Activated T-cell treated with anti-CD3 and anti-CD28 coated beads, Interleukin-2, amount 50 U/mL, for 4 hours (primary cell): ENCODE measurements around the gene CXXC5. TPM values are rescaled to one million over a fixed set of nuclear protein-coding genes. Genes with fewer than 3 reads are reported as not detected.
"Not testable (repeated sequence)": the region's sequence is repeated elsewhere in the genome, so short reads cannot be mapped to it uniquely, and the experiment has no call there.

ENCODE experiments used
- ATAC-seq, 2 donors: fragments of 200-7000 bp; cut with Tn5 transposase; one replicate each; pipeline ENCODE4 v1.10.0; 2021
- DNase-seq: peaks from one replicate; pipeline ENCODE4 v3.0.0-alpha.2; 2020
- H3K27me3 Mint-ChIP-seq: one replicate; pipeline ENCODE4 v1.8.0; 2021; ENCODE audit warnings: low read depth, mixed read lengths
- H3K36me3 Mint-ChIP-seq: one replicate; pipeline ENCODE4 v1.8.0; 2022; ENCODE audit warnings: mixed read lengths; ENCODE audit not compliant: insufficient read depth
- H3K4me1 Mint-ChIP-seq: one replicate; pipeline ENCODE4 v1.8.0; 2021; ENCODE audit warnings: low read depth, mixed read lengths
- H3K4me3 Mint-ChIP-seq: one replicate; pipeline ENCODE4 v1.8.0; 2021; ENCODE audit warnings: mild to moderate bottlenecking, moderate library complexity, mixed read lengths
- H3K9me3 Mint-ChIP-seq: one replicate; pipeline ENCODE4 v1.8.0; 2021; ENCODE audit warnings: mixed read lengths
- total RNA-seq, 3 donors: library from RNA; stranded (reverse); gene quantifications; one replicate each; pipeline ENCODE4 v1.2.1, GENCODE V29; 2021

CXXC5 gene
- total RNA-seq, 3 donors from 2014 or later: 1.2 to 3.3 (median 1.4) TPM

DNA sequence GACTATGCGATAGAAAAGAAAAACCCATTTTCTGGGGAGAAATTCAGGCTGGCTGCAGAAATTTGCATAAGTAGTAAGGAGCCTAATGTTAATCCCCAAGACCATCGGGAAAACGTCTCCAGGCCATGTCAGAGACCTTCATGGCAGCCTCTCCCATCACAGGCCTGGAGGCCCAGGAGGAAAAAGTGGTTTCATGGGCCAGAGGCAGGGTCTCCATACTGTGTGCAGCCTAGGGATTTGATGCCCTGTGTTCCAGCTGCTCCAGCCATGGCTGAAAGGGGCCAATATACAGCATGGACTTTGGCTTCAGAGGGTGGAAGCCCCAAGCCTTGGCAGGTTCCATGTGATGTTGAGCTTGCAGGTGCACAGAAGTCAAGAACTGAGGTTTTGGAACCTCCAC, 71.8 kb downstream of the CXXC5 start:
- not testable (repeated sequence) for H3K4me3 Mint-ChIP-seq, H3K4me1 Mint-ChIP-seq, ATAC-seq, DNase-seq, H3K27me3 Mint-ChIP-seq, H3K36me3 Mint-ChIP-seq, H3K9me3 Mint-ChIP-seq

DNA sequence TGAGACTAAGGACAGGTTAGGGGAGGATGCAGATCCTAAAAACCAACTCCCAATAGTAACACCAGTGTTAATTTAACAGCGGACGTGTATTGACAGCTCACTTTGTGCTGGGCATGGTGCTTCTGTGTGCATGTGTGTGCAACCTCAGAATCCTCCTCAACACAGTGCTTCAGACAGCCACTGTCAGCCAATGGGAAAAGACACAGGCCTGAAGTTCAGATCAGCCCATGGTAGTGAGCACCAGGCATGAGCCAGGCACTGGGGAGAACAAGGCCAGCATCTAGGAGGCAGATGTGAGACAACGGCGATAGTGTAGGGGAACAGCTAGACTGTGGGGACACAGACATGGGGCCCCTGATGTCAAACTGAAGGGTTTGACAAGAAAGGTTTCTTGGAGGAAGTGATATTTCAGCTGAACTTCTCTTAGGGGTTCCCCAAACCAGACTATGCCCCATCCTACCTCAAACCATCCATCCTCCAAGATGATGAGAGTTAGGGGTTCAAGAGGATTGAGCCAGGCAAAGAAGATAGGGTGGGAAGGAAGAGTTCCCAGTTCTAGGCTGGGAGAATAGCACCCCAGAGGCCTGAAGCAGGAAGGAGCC, 75.9 kb downstream of the CXXC5 start:
- H3K4me1 Mint-ChIP-seq: no peaks in the 10 kb centered on the region
- no peak overlapping the region for H3K4me3 Mint-ChIP-seq
- H3K27me3 Mint-ChIP-seq: no peaks in the 10 kb centered on the region
- DNase-seq (no peak), ATAC-seq (no peak)
- H3K36me3 Mint-ChIP-seq: peaks cover 3% of the 10 kb centered on the region
- no peaks in the 10 kb centered on the region for H3K9me3 Mint-ChIP-seq

DNA sequence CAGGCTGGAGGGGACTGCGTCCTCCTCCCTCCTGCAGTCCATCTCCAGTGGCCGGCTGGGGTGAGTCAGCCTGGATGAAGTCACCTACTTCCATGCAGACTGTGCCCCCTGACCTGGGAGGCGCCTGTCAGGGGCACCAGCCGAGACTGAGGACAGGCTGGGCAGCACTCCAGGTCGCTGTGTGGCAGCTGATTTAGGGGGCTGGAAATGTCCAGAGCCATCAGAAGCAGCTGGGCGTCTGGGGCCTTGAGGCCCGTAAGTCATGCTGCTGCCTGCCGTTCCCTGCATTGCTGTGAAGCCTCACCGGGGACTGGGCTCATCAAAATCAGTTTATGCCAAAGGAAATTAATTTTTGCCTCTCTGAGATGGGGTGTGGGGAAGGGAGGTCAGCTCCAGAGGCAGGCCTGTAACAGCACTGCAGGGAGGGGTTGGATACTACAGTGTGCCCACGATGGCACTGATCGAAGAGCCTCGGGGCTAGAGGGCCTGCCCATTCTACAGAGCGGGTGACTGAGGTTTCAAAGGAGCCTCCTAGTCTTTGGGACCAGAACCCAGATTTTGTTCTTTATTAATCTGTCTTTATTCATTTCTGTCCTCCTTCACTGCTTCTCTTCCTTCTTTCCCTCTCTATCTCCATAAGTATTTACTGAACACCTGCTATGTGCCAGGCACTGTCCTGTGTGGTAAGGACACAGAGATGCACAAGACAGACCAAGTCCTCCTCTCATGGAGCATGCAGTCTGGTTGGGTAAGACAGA, 77.1 kb downstream of the CXXC5 start:
- Mint-ChIP-seq H3K9me3 (no peaks in the 10 kb centered on the region), H3K4me1 (no peaks in the 10 kb centered on the region), H3K27me3 (no peaks in the 10 kb centered on the region), H3K36me3 (no peaks in the 10 kb centered on the region), H3K4me3 (no peak overlapping the region)
- DNase-seq (no peak), ATAC-seq (no peak)

DNA sequence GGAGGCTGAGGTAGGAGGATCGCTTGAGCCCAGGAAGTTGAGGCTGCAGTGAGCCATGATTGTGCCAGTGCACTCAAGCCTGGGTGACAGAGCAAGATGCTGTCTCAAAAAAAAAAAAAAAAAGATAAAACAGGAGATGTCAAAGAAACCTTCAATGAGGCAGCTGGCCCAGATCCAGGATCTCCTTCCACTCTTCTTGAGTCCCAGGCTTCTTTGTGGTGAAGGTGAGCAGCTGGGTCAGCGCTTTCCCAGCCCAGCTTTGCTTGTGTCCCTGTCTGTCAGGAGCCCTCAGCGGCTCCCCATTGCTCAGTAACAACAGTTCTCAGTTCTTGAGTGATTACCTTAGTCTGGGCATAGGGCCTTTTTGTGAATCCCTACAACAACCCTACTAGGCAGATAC, 78.1 kb downstream of the CXXC5 start:
- H3K27me3 Mint-ChIP-seq: no peaks in the 10 kb centered on the region
- no peak for DNase-seq

DNA sequence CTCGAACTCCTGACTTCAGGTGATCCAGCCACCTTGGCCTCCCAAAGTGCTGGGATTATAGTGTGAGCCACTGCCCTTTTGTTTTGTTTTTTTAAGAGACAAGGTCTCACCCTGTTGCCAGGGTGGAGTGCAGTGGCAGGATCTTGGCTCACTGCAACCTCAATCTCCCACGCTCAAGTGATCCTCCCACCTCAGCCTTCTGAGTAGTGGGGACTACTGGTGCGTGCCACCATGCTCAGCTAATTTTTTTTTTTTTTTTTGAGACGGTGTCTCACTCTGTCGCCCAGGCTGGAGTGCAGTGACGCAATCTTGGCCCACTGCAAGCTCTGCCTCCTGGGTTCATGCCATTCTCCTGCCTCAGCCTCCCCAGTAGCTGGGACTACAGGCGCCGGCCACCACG, 79.5 kb downstream of the CXXC5 start:
- not testable (repeated sequence) for H3K27me3 Mint-ChIP-seq, H3K36me3 Mint-ChIP-seq, H3K4me3 Mint-ChIP-seq, ATAC-seq, H3K4me1 Mint-ChIP-seq, DNase-seq, H3K9me3 Mint-ChIP-seq

More for the DNA sequence above, 78.1 kb downstream of the CXXC5 start:
- ATAC-seq: no peak
- H3K9me3 Mint-ChIP-seq: no peaks in the 10 kb centered on the region
- H3K4me3 Mint-ChIP-seq: no peak overlapping the region
- no peaks in the 10 kb centered on the region for H3K36me3 Mint-ChIP-seq
- H3K4me1 Mint-ChIP-seq: no peaks in the 10 kb centered on the region

DNA sequence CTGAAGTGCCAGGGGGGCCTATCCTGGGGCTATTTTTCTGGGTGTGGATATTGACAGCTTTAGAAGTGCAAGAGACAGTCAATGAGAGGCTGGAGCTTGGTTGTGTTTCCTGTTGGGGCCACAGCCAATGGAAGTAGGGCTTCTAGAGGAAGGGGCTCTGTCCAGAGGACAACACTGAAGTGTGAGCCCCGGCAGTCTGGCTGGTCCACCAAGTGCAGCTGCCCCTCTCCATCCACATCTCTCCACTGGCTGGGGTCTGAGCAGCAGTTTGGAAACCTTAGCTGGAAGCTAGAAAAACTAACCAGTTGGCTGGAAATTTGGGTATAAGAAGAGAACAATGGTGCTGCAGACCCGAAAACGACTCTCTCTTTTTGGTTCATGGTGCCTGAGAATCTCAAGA, 83.1 kb downstream of the CXXC5 start:
- H3K9me3 Mint-ChIP-seq: no peaks in the 10 kb centered on the region
- H3K36me3 Mint-ChIP-seq: no peaks in the 10 kb centered on the region
- H3K4me3 Mint-ChIP-seq: no peak overlapping the region
- ATAC-seq (no peak), DNase-seq (no peak)
- H3K27me3 Mint-ChIP-seq: no peaks in the 10 kb centered on the region
- no peaks in the 10 kb centered on the region for H3K4me1 Mint-ChIP-seq

DNA sequence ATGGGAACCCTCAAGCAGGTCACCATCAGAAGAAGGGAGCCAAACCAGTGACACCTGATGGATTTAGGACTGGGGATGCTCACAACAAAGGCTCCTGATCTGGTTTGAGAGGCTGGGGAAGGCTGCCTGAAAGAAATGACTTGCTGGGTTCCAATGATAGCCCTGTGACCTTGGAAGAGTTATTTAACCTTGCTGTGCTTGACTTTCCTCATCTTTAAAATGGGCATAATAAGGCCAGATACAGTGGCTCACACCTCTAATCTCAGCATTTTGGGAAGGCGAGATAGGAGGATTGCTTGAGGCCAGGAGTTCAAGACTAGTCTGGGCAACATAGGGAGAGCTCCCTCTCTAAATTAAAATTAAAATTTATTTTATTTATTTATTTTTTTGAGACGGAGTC, 83.9 kb downstream of the CXXC5 start:
- ATAC-seq: no peak
- no peaks in the 10 kb centered on the region for H3K36me3 Mint-ChIP-seq
- no peak for DNase-seq
- H3K4me3 Mint-ChIP-seq: no peak overlapping the region
- H3K27me3 Mint-ChIP-seq: no peaks in the 10 kb centered on the region
- H3K4me1 Mint-ChIP-seq: no peaks in the 10 kb centered on the region
- no peaks in the 10 kb centered on the region for H3K9me3 Mint-ChIP-seq

DNA sequence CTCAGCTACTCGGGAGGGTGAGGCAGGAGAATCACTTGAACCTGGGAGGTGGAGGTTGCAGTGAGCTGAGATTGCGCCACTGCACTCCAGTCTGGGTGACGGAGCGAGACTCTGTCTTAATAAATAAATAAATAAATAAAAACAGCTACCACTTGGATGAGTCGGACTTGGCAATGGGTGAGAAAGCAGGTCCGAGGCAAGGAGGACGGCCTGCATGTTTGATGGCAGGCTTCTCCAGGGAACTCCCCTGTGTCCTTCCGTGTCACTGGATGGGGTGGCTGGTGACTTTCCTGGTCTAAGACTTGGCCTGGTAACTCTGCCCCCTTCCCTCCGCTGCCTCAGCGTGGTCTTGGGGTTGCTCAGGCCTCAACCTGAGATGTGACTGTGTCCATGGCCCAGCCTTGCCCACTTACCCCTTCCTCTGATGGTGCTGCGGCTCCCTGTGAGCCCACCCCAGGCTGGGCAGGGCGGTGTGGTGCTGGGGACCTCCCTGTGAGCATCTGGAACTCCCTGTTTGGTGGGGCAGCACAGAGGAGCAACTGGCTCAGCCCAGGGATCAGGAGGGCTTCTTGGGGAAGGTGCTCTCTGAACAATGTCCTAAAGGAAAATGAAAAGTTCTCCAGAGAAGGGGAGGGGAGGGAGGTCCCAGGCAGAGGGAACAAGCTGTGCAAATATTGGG, 85.0 kb downstream of the CXXC5 start:
- Mint-ChIP-seq H3K9me3 (no peaks in the 10 kb centered on the region), H3K4me1 (no peaks in the 10 kb centered on the region), H3K4me3 (no peak overlapping the region), H3K27me3 (no peaks in the 10 kb centered on the region), H3K36me3 (no peaks in the 10 kb centered on the region)
- DNase-seq (no peak), ATAC-seq (no peak)

Other genes with a start within 250 kb of the CXXC5 start
- 1 to 10 TPM; 2.4 to 3.6 (median 2.6) TPM for gene SPATA24, start 244.3 kb upstream of the CXXC5 start, total RNA-seq
- gene DNAJC18, start 208.8 kb upstream of the CXXC5 start, total RNA-seq: 10 to 100 TPM; 22.7 to 32.8 (median 26.2) TPM
- 1 to 10 TPM; 2.6 to 4.0 (median 2.9) TPM for gene ECSCR, start 185.6 kb upstream of the CXXC5 start, total RNA-seq
- gene SMIM33, start 177.3 kb upstream of the CXXC5 start, total RNA-seq: under 1 TPM in 2 of 3 donors, not detected in 1; 0.21 to 0.30 TPM
- 100 to 1,000 TPM; 139 to 261 (median 172) TPM for gene STING1, start 165.6 kb upstream of the CXXC5 start, total RNA-seq
- gene UBE2D2, start 87.0 kb upstream of the CXXC5 start, total RNA-seq: 100 to 1,000 TPM; 197 to 223 (median 214) TPM
- not detected for gene PSD2, start 147.5 kb downstream of the CXXC5 start, total RNA-seq